ENCODE results near the gene ZNF865.

The ZNF865 gene

DNA sequence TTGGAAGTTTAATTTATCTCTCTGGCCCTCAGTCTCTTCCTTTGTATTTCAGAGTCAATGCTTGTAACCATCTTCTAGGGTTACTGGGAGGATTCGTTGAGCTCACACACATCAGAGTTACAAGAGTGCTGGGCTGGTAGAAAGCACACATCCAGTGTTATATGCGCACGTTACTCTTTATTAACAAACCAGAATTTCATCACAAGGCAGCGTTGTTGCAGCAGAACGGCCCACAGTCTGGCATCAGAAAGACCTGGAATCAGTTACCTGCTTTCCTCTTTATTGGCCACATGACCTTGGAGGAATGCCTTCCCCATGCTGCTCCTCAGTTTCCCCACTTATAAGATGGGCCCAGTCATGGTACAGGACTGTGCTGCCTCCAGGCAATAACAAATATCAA is 3.9 kb downstream of the ZNF865 start:
- DNase-seq = no peak

DNA sequence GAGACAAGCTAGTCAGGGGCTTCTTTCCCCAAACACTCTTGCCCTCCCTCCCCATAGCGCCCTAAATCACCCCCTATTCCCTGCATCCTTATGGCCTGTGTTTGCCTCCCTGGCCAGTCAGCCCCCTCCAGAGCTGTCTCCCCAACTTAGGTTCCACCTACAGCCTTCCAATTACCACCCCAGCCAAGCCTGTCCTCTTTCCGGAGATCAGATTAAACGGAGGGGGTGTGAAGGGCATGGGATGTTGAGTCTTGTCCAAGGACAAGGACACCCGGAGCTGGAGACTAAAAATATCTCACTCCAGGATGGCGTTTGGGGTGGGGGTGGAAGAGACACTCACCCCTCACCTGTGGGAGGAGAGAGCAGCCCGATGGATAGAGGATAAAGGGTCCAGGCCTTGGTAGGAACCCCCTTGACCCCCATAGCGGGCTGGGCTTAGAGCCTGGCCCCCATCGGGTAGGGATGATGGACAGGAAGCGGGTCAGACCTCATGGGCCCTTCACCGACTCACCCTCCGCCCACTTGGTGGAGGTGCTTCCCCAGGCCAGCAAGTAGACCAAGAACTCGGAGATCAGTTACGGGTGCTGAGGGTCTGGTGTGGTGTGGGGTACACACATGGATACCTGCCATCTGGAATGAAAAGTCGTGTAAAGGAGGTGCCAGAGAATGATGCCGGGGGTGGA is 6.0 kb downstream of the ZNF865 start:
- no peak for DNase-seq

DNA sequence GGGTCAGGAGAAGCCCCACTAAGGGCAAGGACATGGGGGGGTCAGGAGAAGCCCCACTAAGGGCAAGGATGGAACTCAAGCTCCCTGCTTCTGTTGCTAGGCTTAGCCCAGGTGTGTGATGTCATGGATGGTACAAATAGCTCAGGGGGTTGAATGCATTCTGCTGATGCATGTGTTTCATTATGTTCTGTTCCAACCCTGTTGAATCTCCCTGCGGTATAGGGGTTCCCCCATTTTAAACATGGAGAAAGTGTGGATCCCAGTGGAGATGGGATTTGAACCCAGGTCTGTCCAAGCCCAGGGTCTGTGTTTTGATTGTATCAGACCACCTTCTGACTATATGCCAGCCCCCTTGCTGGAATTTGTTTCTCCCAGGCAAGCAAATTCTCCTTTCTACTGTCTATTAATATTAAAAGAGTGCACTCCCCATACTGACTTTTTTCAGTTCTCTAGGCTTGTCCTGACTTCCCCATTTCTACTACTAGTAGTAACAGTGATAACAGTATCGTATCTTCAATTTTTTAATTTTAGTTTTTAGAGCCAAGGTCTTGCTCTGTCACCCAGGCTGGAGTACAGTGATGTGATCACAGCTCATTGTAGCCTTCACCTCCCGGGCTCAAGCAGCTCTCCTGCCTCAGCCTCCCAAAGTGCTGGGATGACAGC is 6.7 kb downstream of the ZNF865 start:
- DNase-seq = no peak

DNA sequence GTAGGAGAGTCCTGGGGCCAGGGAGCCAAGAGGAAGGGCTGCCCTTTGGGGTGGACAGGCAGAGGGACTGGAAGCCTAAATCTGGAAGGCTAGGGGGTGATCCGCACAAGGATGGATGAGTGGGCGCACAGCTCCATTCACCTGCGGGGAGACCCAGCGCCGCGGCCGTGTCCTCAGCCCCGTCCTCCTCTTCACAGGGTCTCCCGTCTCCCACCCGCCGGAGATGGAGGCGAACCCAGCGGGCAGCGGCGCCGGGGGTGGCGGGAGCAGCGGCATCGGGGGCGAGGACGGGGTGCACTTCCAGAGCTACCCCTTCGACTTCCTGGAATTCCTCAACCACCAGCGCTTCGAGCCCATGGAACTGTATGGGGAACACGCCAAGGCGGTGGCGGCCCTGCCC is 7.9 kb downstream of the ZNF865 start:
- DNase-seq = no peak

DNA sequence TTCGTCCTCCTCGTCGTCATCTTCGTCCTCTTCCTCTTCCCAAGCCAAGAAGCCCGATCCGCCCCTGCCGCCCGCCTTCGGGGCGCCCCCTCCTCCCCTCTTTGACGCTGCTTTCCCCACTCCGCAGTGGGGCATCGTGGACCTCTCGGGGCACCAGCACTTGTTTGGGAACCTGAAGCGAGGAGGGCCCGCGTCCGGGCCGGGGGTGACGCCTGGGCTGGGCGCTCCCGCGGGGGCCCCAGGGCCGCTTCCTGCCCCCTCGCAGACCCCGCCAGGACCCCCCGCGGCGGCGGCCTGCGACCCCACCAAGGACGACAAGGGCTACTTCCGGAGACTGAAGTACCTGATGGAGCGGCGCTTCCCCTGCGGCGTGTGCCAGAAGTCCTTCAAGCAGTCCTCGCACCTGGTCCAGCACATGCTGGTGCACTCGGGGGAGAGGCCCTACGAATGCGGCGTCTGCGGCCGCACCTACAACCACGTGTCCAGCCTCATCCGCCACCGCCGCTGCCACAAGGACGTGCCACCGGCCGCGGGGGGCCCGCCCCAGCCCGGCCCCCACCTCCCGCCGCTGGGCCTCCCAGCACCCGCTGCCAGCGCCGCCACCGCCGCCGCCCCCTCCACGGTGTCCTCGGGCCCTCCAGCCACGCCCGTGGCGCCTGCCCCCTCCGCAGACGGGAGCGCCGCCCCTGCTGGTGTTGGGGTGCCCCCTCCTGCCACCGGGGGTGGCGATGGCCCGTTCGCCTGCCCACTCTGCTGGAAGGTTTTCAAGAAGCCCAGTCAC is 8.7 kb downstream of the ZNF865 start:
- DNase-seq = no peak

DNA sequence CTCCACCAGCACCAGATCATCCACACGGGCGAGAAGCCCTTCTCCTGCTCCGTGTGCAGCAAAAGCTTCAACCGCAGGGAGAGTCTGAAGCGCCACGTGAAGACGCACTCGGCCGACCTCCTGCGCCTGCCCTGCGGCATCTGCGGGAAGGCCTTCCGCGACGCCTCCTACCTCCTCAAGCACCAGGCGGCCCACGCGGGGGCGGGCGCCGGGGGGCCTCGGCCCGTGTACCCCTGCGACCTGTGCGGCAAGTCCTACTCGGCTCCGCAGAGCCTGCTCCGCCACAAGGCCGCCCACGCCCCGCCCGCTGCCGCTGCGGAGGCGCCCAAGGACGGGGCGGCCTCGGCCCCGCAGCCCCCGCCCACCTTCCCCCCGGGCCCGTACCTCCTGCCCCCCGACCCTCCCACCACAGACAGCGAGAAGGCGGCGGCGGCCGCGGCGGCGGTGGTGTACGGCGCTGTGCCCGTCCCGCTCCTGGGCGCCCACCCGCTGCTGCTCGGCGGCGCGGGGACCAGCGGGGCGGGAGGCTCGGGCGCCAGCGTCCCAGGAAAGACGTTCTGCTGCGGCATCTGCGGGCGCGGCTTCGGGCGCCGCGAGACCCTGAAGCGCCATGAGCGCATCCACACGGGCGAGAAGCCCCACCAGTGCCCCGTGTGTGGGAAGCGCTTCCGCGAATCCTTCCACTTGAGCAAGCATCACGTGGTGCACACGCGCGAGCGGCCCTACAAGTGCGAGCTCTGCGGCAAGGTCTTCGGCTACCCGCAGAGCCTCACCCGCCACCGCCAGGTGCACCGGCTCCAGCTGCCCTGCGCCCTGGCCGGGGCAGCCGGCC is 9.5 kb downstream of the ZNF865 start:
- no peak for DNase-seq

DNA sequence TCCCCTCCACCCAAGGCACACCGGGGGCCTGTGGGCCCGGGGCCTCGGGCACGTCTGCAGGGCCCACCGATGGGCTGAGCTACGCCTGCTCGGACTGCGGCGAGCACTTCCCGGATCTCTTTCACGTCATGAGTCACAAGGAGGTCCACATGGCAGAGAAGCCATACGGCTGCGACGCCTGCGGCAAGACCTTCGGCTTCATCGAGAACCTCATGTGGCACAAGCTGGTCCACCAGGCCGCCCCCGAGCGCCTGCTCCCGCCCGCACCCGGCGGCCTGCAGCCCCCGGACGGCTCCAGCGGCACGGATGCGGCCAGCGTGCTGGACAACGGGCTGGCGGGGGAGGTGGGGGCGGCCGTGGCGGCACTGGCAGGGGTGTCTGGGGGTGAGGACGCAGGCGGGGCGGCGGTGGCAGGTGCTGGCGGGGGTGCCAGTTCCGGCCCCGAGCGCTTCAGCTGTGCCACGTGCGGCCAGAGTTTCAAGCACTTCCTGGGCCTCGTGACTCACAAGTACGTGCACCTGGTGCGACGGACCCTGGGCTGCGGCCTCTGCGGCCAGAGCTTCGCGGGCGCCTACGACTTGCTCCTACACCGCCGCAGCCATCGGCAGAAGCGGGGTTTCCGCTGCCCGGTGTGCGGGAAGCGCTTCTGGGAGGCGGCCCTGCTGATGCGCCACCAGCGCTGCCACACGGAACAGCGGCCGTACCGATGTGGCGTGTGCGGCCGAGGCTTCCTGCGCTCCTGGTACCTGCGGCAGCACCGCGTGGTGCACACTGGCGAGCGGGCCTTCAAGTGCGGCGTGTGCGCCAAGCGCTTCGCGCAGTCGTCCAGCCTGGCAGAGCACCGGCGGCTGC is 10.3 kb downstream of the ZNF865 start:
- no peak for DNase-seq

DNA sequence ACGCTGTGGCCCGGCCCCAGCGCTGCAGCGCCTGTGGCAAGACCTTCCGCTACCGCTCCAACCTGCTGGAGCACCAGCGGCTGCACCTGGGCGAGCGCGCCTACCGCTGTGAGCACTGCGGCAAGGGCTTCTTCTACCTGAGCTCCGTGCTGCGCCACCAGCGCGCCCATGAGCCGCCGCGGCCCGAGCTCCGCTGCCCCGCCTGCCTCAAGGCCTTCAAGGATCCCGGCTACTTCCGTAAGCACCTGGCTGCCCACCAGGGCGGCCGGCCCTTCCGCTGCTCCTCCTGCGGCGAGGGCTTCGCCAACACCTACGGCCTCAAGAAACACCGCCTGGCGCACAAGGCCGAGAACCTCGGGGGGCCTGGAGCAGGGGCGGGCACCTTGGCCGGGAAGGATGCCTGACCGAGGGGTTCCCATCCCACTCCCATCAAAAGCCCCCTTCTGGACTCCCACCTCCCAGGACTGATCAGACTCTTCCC is 11.0 kb downstream of the ZNF865 start:
- DNase-seq = no peak

DNA sequence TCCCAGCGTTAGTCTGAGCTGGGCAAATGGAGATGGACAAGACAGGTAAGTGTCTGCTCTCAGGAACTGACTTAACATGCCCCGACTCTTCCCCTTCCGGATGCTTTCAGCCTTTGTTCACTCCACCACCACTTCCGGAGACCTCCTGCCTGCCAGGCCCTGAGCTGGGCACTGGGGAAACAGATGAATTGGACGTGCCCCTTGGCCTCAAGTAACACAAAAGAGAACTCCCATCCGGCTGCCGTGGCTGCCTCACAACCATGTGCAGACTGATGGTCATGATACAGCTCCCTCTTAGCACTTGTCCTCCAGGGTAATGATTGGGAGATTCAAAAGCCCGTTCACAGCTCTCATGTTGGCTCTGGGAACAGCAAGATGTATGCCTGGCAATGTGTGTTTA is 12.0 kb downstream of the ZNF865 start:
- no peak for DNase-seq

DNA sequence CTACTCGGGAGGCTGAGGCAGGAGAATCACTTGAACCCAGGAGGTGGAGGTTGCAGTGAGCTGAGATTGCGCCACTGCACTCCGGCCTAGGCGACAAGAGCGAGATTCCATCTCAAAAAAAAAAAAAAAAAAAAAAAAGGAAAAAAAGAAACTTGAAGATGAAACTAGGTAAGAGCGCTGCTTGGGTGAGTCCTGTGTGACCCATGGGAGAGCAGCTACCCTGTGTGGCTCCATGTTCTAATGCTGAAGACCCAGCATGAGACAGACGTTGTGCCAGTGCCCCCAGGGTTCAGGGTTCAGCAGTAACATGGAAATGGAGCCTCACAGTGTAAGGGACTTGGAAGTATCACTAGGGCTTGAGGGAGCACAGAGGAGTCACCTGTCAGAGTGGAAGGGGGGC is 13.0 kb downstream of the ZNF865 start:
- no peak for DNase-seq

DNA sequence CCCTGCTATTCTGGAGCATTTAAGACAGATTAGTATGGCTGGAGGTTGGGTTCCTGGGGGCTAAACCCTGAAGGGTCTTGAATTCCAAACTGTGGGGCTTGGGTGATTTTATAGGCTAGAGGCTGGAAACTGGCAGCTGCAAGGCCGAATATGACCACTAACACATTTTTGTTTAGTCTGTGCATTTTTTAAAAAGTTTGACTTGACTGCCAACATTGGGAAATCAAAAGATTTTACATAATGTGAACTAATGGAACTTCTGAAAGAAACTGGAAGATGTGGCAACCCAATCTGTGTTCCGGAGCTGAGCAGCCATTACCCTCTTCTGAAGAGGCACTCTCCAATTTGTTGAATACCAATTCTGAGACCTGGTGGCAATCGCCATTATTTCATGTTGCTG is 13.8 kb downstream of the ZNF865 start:
- no peak for DNase-seq

DNA sequence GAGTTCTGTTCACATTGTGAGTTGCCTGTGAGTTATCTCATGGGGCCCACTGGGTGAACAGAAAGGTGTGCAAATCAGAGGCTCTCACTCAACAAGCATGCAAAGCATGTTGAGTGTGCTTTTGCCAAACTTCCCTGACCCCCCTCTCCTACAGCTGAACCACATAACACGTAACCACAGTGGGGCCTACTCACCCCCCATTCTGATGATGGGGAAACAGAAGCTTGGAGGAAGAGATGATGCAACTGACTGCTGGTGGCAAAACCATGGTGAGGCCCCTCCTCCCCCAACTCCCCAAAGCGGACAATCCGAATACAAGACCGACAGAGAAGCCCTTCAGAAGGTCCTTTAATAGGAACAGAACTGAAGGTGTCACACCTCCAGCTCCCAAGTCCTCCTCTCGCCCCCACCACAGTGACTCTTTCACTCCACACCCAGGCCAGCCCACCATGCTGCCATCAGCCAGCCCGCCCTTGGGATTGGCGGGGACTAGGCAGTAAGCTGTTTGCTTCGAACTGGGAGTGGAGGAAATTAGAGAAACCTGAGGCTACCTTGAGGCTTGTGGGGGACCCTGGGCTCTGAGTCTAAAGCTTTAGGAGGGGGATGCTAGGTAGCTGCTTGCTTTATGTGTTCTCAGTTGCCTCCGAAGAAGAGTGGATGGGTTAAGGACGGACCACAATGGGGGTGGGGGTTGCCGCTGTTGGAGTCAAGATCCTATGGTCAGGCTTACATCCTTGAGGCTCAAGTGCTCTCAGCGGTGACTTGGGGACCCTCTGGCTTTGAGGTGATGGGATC is 15.2 kb downstream of the ZNF865 start:
- peak; percentile 44 for DNase-seq

DNA sequence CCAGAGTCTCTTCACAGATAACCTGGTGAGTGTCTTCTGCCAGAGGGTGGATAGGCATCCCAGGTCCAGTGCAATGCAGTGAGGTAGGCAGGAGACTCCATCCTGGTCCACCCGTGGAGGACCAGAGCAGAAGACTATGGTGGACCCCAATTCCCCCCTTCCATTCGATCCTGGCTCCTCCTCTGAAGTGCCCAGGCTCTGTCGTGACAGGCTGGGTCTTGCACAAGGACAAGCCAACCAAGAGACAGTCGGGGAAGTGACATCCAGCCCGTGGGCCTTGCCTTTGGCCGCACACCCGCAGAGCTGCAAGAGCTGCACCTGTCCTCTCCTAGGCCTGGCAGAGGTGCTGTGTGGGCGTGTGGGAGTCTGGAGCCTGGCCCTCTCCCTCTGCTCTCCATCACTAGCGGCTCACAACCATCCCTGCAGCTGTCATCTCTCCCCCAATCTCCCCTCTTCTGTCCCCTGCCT is 15.8 kb downstream of the ZNF865 start:
- no peak for DNase-seq

DNA sequence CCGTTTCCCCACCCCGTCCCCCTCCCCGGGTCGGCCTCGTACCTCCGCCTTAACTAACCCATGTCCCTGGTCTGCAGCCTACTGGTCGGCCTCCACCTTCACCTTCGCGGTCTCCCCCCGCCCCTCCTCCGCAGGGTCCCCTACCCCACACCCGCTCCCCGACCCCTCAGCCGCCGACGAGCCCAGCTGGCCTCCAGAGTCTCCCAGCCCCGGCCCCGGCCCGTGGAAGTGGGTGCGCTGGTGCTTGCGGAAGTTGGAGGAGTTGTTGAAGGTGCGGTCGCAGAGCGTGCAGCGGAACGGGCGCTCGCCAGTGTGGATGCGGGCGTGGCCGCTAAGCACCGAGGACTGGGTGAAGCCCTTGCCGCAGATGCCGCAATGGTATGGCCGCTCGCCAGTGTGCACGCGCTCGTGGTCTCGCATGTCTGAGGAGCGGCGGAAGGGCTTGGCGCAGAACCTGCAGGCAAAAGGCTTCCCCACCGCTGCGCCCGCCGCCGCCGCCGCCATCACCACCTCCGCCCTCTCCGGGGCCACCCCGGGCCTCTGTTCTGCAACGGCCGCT is 16.3 kb downstream of the ZNF865 start:
- DNase-seq = no peak

DNA sequence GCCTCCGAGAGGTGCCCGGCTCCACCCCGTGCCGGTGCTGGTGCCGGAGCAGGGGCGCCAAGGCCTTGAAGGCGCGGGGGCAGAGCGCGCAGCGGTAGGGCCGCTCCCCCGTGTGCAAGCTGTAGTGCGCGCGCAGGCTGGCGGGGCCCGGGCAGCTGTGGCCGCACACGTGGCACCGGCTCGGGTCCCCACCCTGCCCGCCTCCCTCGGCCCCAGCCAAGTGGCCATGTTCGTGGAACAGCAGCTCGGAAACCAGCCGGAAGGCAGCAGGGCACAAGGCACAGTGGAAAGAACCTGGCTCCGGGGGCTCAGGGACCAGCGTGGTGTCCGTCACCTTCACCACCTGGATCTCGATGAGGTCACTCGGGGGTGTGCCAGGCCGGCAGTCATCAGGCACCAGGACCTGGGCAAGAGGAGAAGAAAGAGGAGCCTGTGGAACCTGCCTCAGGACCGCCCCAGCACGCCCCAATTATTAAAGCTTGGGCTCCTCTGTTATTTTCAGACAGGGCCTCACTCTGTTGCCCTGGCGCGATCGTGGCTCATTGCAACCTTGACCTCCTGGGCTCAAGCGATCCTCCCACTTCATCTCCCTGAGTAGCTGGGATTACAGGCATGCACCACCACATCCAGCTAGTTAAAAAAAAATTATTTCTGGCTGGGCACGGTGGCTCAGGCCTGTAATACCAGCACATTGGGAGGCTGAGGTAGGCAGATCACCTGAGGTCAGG is 17.0 kb downstream of the ZNF865 start:
- no peak for DNase-seq

DNA sequence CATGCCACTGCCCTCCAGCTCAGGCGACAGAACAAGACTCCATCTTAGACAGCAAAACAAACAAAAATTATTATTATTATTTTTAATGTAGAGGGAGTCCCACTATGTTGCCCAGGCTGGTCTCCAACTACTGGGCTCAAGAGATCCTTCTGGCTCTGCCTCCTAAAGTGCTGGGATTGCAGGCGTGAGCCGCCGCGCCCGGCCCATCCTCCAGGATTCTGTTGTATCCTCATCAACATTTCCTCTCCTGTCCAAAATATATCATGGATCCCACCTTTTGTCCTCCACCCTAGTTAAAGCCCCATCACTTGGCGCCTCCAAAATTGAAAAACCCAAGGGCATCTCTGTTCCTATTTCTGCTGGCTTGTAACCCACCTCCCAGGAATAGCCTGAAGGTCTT is 17.7 kb downstream of the ZNF865 start:
- DNase-seq = no peak

DNA sequence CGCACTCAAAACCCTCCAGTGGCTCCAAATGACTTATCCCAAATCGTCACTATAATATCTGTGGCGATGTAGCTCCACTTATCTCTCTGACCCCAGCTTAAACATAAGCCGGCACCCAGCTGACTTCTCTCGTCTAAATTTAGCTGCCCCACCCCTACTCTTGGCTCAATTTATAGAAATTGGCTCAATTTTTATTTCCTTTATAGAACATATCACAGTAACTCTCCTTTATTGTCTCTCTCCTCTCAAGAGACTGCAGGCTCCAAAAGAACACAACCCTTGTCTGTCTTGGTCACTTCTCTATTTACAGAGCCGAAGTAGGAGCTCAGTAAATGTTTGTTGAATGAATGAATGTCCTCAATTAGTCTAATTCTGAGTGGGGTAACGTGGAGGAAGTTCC is 18.1 kb downstream of the ZNF865 start:
- DNase-seq = no peak

DNA sequence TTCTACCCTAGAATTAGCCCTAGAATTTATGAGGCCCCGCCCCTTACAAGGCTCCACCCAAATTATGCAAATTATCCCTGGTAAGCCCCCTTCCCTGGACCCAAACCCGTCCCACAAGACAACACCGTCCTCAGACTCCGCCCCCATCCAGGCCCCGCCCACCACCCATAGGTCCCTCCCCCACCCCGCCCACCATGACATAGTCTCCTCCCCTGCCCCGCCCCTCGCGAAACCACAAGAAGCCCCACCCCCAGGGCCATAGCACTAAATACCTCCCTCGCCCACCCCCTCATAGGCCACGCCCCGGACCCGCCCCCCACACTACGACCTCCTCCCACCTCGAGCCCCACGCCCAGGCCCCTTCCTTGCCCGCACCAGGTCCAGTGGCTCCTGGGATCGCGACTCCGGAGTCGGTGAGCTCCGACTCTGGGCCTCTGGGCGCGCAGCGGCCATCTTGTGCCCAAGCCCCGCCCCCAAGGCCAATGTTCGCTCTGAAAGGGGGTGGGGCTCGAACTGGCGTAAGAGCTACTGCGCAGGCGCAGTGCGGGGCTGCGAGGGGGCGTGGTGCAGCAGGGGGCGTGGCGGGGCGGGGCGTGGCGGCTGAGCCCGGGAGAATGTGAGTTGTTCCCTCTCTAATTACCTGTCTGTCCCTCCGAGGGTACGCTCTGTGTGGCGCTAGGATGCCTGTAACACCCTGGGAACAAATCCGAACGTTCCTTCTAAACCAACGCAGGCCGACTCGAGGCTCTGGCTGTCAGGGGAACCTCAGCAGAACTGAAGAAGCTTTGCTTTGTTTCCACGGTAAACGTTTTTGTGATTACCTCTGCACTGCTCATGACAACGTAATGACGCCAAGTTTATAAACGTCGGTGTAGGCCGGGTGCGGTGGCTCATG is 18.9 kb downstream of the ZNF865 start, which contains the start of gene ZNF784:
ZNF784 (minus strand) TSS at position 458 of the 895 bp plus-strand sequence; CDS start at position 453, 5 bp downstream.
- peak; percentile 91 for DNase-seq

DNA sequence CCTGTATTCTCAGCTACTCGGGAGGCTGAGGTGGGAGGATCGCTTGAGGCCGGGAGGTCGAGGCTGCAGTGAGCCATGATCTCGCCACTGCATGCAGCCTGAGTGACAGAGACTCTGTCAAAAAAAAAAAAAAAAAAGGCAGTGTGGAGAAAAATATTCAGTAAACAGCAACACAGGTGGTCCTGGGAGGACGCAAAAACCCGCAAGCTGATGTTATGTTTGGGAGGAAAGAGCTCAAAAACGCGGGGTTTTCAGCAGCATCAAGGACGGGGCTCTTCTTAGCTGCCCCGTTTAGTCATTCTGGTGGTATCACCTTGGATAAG is 19.5 kb downstream of the ZNF865 start:
- DNase-seq = no peak

Data from CD4-positive, alpha-beta T cell treated with Interleukin-17A for 1 hour (primary cell).